Lower leg skin (tissue), 3 donors: ENCODE results near the gene TGFBR2.

ENCODE experiments used
- CTCF ChIP-seq, 3 donors: fragments of 450-650 bp; IDR thresholded peaks; one replicate each; pipeline ENCODE4 v1.5.1; 2016; ENCODE audit warnings: antibody characterized with exemption in 3 of 3, mild to moderate bottlenecking in 3 of 3, moderate library complexity in 2 of 3
- POLR2A ChIP-seq, 2 donors: fragments of 450-650 bp; IDR thresholded peaks; one replicate each; pipeline ENCODE4 v1.6.1; 2016 to 2017; ENCODE audit warnings: antibody characterized with exemption in 2 of 2, mild to moderate bottlenecking in 1 of 2, moderate library complexity in 1 of 2

DNA sequence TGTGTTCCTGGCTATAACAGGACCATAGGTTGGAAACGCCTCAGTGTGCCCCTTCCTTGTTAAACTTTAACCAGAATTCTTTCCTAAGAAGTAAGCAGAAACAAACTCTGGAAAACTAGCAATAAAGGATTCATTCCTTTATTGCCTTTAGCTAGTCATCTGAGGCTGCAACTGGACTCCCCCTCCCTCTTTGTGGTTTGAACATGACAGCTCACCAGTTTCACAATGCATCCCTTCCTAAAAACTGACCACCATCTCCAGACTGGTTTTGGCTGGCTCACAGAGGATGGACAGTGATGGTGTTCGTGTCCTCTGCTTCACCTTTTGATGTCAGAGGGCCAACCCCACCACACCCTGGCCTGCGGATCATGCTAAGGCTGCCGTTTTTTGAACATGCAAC is 27.9 kb upstream of the TGFBR2 start:
- TF ChIP-seq CTCF (IDR thresholded peaks at IDR 0.05) (no peak), POLR2A (IDR thresholded peaks at IDR 0.05) (no peak)
